ENCODE data around the gene NENF. TPM values are rescaled to one million over a fixed set of nuclear protein-coding genes. Genes with fewer than 3 reads are reported as not detected.
"Not testable (repeated sequence)": the region's sequence is repeated elsewhere in the genome, so short reads cannot be mapped to it uniquely, and the experiment has no call there.

The NENF gene
- total RNA-seq = 10 to 100 TPM; 27.7 to 35.4 TPM

GRCh38 chr1:212432661-212433576, at the start of gene NENF:
Gene NENF, plus strand, starts transcription at chr1:212432920. Its CDS starts 24 bp downstream, at chr1:212432944.
- Mint-ChIP-seq H3K4me1 (ENCODE audit: low read depth) (peaks cover 38% of the 10 kb centered on the region), H3K9me3 (no peaks in the 10 kb centered on the region), H3K27me3 (no peaks in the 10 kb centered on the region), H3K4me3 (peak within 1 kb of the TSS; percentile 74), H3K36me3 (ENCODE audit: low read depth) (peaks cover 2% of the 10 kb centered on the region), H3K27ac (peak within 1 kb of the TSS; percentile 73)
- ATAC-seq (peak; percentile 99), DNase-seq (peak; percentile 80)
- ChIA-PET POLR2A (interaction anchor here (1.0 to 1.4 kb wide), 3 partner anchors 18 to 605 kb away, joined by 3 to 5 read pairs (median 4); partner anchors contain the start of gene PACC1), CTCF (interaction anchor here (1.6 to 3.2 kb wide), 2 partner anchors 23 to 44 kb away, joined by 4 to 20 read pairs; no protein-coding TSS in a partner anchor)
- intact Hi-C loops (cut with micrococcal nuclease) = no loop called here
- no peak for TF ChIP-seq CTCF (IDR thresholded peaks at IDR 0.05)

GRCh38 chr1:212386029-212386428, 46.7 kb upstream of the NENF start:
- CTCF ChIA-PET = interaction anchor here (1.6 kb wide), 1 partner anchor 71 kb away, joined by 5 read pairs; no protein-coding TSS in a partner anchor
- H3K4me3 Mint-ChIP-seq = no peak overlapping the region
- peaks cover 35% of the 10 kb centered on the region for H3K36me3 Mint-ChIP-seq (ENCODE audit: low read depth)
- H3K27ac Mint-ChIP-seq = no peak overlapping the region
- intact Hi-C loops (cut with micrococcal nuclease) = no loop called here
- POLR2A ChIA-PET = no interaction called here
- H3K4me1 Mint-ChIP-seq (ENCODE audit: low read depth) = no peaks in the 10 kb centered on the region
- ATAC-seq = no peak
- H3K9me3 Mint-ChIP-seq = peaks cover 8% of the 10 kb centered on the region
- no peak for TF ChIP-seq CTCF (IDR thresholded peaks at IDR 0.05)
- no peaks in the 10 kb centered on the region for H3K27me3 Mint-ChIP-seq
- DNase-seq = no peak

GRCh38 chr1:212388985-212389716, 43.6 kb upstream of the NENF start:
- CTCF ChIA-PET = interaction anchor here (0.8 to 1.3 kb wide), 2 partner anchors 66 to 276 kb away, joined by 3 to 5 read pairs; no protein-coding TSS in a partner anchor
- Mint-ChIP-seq H3K9me3 (peaks cover 11% of the 10 kb centered on the region), H3K27me3 (no peaks in the 10 kb centered on the region), H3K4me3 (no peak overlapping the region), H3K36me3 (ENCODE audit: low read depth) (peaks cover 51% of the 10 kb centered on the region), H3K4me1 (ENCODE audit: low read depth) (peaks cover 7% of the 10 kb centered on the region), H3K27ac (no peak overlapping the region)
- POLR2A ChIA-PET = no interaction called here
- no peak for DNase-seq
- no peak for TF ChIP-seq CTCF (IDR thresholded peaks at IDR 0.05)
- no peak for ATAC-seq
- intact Hi-C loops (cut with micrococcal nuclease) = no loop called here

GRCh38 chr1:212395678-212396437, 36.9 kb upstream of the NENF start:
- POLR2A ChIA-PET; ATAC-seq; H3K27me3 Mint-ChIP-seq; intact Hi-C loops (cut with micrococcal nuclease); DNase-seq; H3K27ac Mint-ChIP-seq; H3K4me1 Mint-ChIP-seq (ENCODE audit: low read depth); H3K4me3 Mint-ChIP-seq: not testable (repeated sequence)
- Mint-ChIP-seq H3K36me3 (ENCODE audit: low read depth) (peaks cover 67% of the 10 kb centered on the region), H3K9me3 (peaks cover 21% of the 10 kb centered on the region)
- CTCF ChIA-PET = interaction anchor here (1.5 kb wide), 1 partner anchor 61 kb away, joined by 7 read pairs; no protein-coding TSS in a partner anchor

GRCh38 chr1:212396638-212397037, 36.1 kb upstream of the NENF start:
- ATAC-seq = no peak
- DNase-seq = no peak
- intact Hi-C loops (cut with micrococcal nuclease) = no loop called here
- peaks cover 59% of the 10 kb centered on the region for H3K36me3 Mint-ChIP-seq (ENCODE audit: low read depth)
- ChIA-PET POLR2A (no interaction called here), CTCF (interaction anchor here (1.1 to 1.5 kb wide), 2 partner anchors 60 to 61 kb away, joined by 7 to 8 read pairs; no protein-coding TSS in a partner anchor)
- no peaks in the 10 kb centered on the region for H3K27me3 Mint-ChIP-seq
- no peak overlapping the region for H3K27ac Mint-ChIP-seq
- H3K4me3 Mint-ChIP-seq = no peak overlapping the region
- no peak for TF ChIP-seq CTCF (IDR thresholded peaks at IDR 0.05)
- peaks cover 7% of the 10 kb centered on the region for H3K4me1 Mint-ChIP-seq (ENCODE audit: low read depth)
- peaks cover 21% of the 10 kb centered on the region for H3K9me3 Mint-ChIP-seq
